GM23338 (cell line): ENCODE measurements around the gene ZGPAT. TPM values are rescaled to one million over a fixed set of nuclear protein-coding genes. Genes with fewer than 3 reads are reported as not detected.

ENCODE experiments used
- ATAC-seq: fragments of 200-7000 bp; cut with Tn5 transposase; 3 replicates; pipeline ENCODE4 v1.9.1; 2020
- DNase-seq: peaks from one replicate; pipeline ENCODE4 v3.0.0-alpha.2; 2015; ENCODE audit warnings: low spot score
- H2AFZ ChIP-seq: fragments of 200-600 bp; sonication (generic); 2 replicates; pipeline ENCODE4 v1.8.0; 2016; ENCODE audit warnings: antibody characterized with exemption, mild to moderate bottlenecking, moderate library complexity
- H3F3A ChIP-seq: fragments of 200-600 bp; sonication (generic); replicated peaks from 2 replicates; pipeline ENCODE4 v1.8.0; 2017; ENCODE audit warnings: antibody characterized with exemption, mixed run types, low read depth
- H3K27ac ChIP-seq: fragments of 200-600 bp; sonication (generic); 2 replicates; pipeline ENCODE4 v1.6.1; 2016; ENCODE audit warnings: low read depth
- H3K27me3 ChIP-seq: fragments of 200-600 bp; sonication (generic); 2 replicates; pipeline ENCODE4 v1.8.0; 2016; ENCODE audit warnings: mild to moderate bottlenecking, mixed run types, moderate library complexity; ENCODE audit not compliant: insufficient read depth
- H3K36me3 ChIP-seq: fragments of 200-600 bp; sonication (generic); 2 replicates; pipeline ENCODE4 v1.8.0; 2016; ENCODE audit warnings: mild to moderate bottlenecking; ENCODE audit not compliant: insufficient read depth
- H3K4me1 ChIP-seq: fragments of 200-600 bp; sonication (generic); 2 replicates; pipeline ENCODE4 v1.8.0; 2016; ENCODE audit warnings: mild to moderate bottlenecking, moderate library complexity; ENCODE audit not compliant: insufficient read depth
- H3K4me2 ChIP-seq: fragments of 200-600 bp; sonication (generic); 2 replicates; pipeline ENCODE4 v1.7.1; 2017; ENCODE audit warnings: mixed run types
- H3K4me3 ChIP-seq: fragments of 200-600 bp; sonication (generic); 2 replicates; pipeline ENCODE4 v1.6.1; 2016; ENCODE audit warnings: mixed run types
- H3K79me2 ChIP-seq: fragments of 200-600 bp; sonication (generic); replicated peaks from 2 replicates; pipeline ENCODE4 v1.8.0; 2017; ENCODE audit warnings: mild to moderate bottlenecking; ENCODE audit not compliant: insufficient read depth
- H3K9me2 ChIP-seq: fragments of 200-600 bp; sonication (generic); 2 replicates; pipeline ENCODE4 v1.8.0; 2017; ENCODE audit not compliant: insufficient read depth
- H4K20me1 ChIP-seq: fragments of 200-600 bp; sonication (generic); replicated peaks from 2 replicates; pipeline ENCODE4 v1.8.0; 2017; ENCODE audit warnings: mild to moderate bottlenecking; ENCODE audit not compliant: insufficient read depth
- H3K27ac Mint-ChIP-seq: 2 replicates; pipeline ENCODE4 v1.8.0; 2020; ENCODE audit warnings: inconsistent platforms, mild to moderate bottlenecking, moderate library complexity, mixed read lengths
- H3K27me3 Mint-ChIP-seq: 3 replicates; pipeline ENCODE4 v1.8.0; 2022; ENCODE audit warnings: low read depth, mild to moderate bottlenecking, moderate library complexity, mixed read lengths, inconsistent platforms; ENCODE audit not compliant: insufficient read depth, poor library complexity
- H3K36me3 Mint-ChIP-seq: 3 replicates; pipeline ENCODE4 v1.8.0; 2021; ENCODE audit warnings: low read depth, mild to moderate bottlenecking, inconsistent platforms, moderate library complexity, mixed read lengths
- H3K4me1 Mint-ChIP-seq: 3 replicates; pipeline ENCODE4 v1.8.0; 2020; ENCODE audit warnings: mild to moderate bottlenecking, inconsistent platforms, mixed read lengths
- H3K4me3 Mint-ChIP-seq: 3 replicates; pipeline ENCODE4 v1.8.0; 2021; ENCODE audit warnings: moderate library complexity, mild to moderate bottlenecking, inconsistent platforms, mixed read lengths
- H3K9me3 Mint-ChIP-seq: 3 replicates; pipeline ENCODE4 v1.8.0; 2020; ENCODE audit warnings: moderate library complexity, mild to moderate bottlenecking, inconsistent platforms, mixed read lengths
- CREB1 ChIP-seq: fragments of 250-450 bp; sonication (Bioruptor Pico); IDR thresholded peaks from 2 replicates; pipeline ENCODE4 v1.5.0; 2020; ENCODE audit warnings: low read depth, mild to moderate bottlenecking, moderate library complexity
- CTCF ChIP-seq, 2 experiments: fragments of 200-600 bp in 1 of 2; sonication (generic) in 1 of 2; conservative IDR thresholded peaks; 2 replicates each; pipeline versions ENCODE4 v1.5.1 to v1.6.1; 2016 to 2017; ENCODE audit warnings: antibody characterized with exemption in 2 of 2, low read depth in 2 of 2, mild to moderate bottlenecking in 2 of 2, moderate library complexity in 1 of 2
- ETS1 ChIP-seq: IDR thresholded peaks from 2 replicates; pipeline ENCODE4 v1.6.1; 2016; ENCODE audit warnings: antibody characterized with exemption
- EZH2 ChIP-seq: fragments of 200-600 bp; sonication (generic); IDR thresholded peaks from one replicate; pipeline ENCODE4 v1.8.0; 2017; ENCODE audit warnings: antibody characterized with exemption, mild to moderate bottlenecking, low read depth; ENCODE audit not compliant: unreplicated experiment
- JUNB ChIP-seq: IDR thresholded peaks from one replicate; pipeline ENCODE4 v1.6.1; 2016; ENCODE audit warnings: antibody characterized with exemption; ENCODE audit not compliant: unreplicated experiment
- POLR2AphosphoS5 ChIP-seq: IDR thresholded peaks from 2 replicates; pipeline ENCODE4 v1.6.1; 2016; ENCODE audit warnings: antibody characterized with exemption, low read depth
- REST ChIP-seq: IDR thresholded peaks from one replicate; pipeline ENCODE4 v1.6.1; 2018; ENCODE audit warnings: antibody characterized with exemption; ENCODE audit not compliant: unreplicated experiment
- ZNF331 ChIP-seq: fragments of 250-450 bp; sonication (Bioruptor Pico); IDR thresholded peaks from 2 replicates; pipeline ENCODE4 v1.5.0; 2020; ENCODE audit warnings: low read depth, mild to moderate bottlenecking, moderate library complexity
- ZNF462 ChIP-seq: fragments of 250-450 bp; sonication (Bioruptor Pico); IDR thresholded peaks from 2 replicates; pipeline ENCODE4 v1.5.0; 2020; ENCODE audit warnings: mild to moderate bottlenecking, moderate library complexity
- polyA plus RNA-seq: library from polyadenylated mRNA; unstranded; fragments of >200 nt; fragmentation: Nextera tagmentation; extraction: Ambion mirVana; gene quantifications from 2 replicates; pipeline ENCODE4 v1.2.1, GENCODE V29; 2016
- total RNA-seq: library from RNA; depleted of rRNA; stranded (reverse); fragments of >200 nt; shearing (Covaris generic); gene quantifications from 2 replicates; pipeline ENCODE4 v1.2.3, GENCODE V29; 2014

Gene ZGPAT
- total and polyA plus RNA-seq, 2 experiments from 2014 or later: 25.0 to 39.2 TPM

GRCh38 chr20:63741354-63741675 lies 33.5 kb downstream of the ZGPAT start (continued):
- TF ChIP-seq CTCF (conservative IDR thresholded peaks at IDR 0.05; ENCODE audit: low read depth in 2 of 2): no peak
- TF ChIP-seq ETS1: no peak
- TF ChIP-seq REST: no peak
- no peak for TF ChIP-seq POLR2AphosphoS5
- no peak for TF ChIP-seq ZNF331

GRCh38 chr20:63741676-63742380 lies 34.0 kb downstream of the ZGPAT start:
- no peak overlapping the region for H2AFZ ChIP-seq
- no peaks in the 10 kb centered on the region for H3K79me2 ChIP-seq
- Mint-ChIP-seq H3K27ac (no peak overlapping the region), H3K4me3 (peak overlapping the region; percentile 68; the same call in 2 of the 3 replicates), H3K27me3 (peaks cover 6% of the 10 kb centered on the region), H3K4me1 (no peaks in the 10 kb centered on the region; the same call in 2 of the 3 replicates), H3K9me3 (no peaks in the 10 kb centered on the region; the same call in 2 of the 3 replicates), H3K36me3 (peaks cover 8% of the 10 kb centered on the region)
- peaks cover 6% of the 10 kb centered on the region for H3K27me3 ChIP-seq
- no peaks in the 10 kb centered on the region for H3K9me2 ChIP-seq
- no peaks in the 10 kb centered on the region for H4K20me1 ChIP-seq
- peaks cover 7% of the 10 kb centered on the region; the same call in 1 of the 2 replicates for H3K4me1 ChIP-seq
- no peaks in the 10 kb centered on the region for H3K36me3 ChIP-seq
- TF ChIP-seq EZH2 (no peak), CTCF (conservative IDR thresholded peaks at IDR 0.05; ENCODE audit: low read depth in 2 of 2) (no peak), JUNB (no peak), CREB1 (CRISPR knock-in tag) (no peak), ZNF462 (CRISPR knock-in tag) (no peak)
- ATAC-seq: no peak
- peaks cover 14% of the 10 kb centered on the region; the same call in 1 of the 2 replicates for H3F3A ChIP-seq
- no peak for DNase-seq
- peak overlapping the region; percentile 86; the same call in 1 of the 2 replicates for H3K4me2 ChIP-seq
- H3K4me3 ChIP-seq: no peak overlapping the region
- 0 out of 2 replicates have a peak overlapping the region, but pooled peaks have one; percentile 50 for H3K27ac ChIP-seq
